K562 (cell line): Measurements from ENCODE around the gene MAP3K2. TPM values are rescaled to one million over a fixed set of nuclear protein-coding genes. Genes with fewer than 3 reads are reported as not detected.

ENCODE experiments used
- ATAC-seq: fragments of 200-7000 bp; cut with Tn5 transposase; 3 replicates; pipeline ENCODE4 v1.9.1; 2020; ENCODE audit warnings: moderate library complexity
- BruUV-seq: library from RNA; stranded (reverse); fragments of 400-500 nt; replicated peaks from 2 replicates; lab custom pipeline; 2021; lab: Mats Ljungman, UMichigan
- CTCF ChIA-PET: fragments of 300-600 bp; formaldehyde crosslinking; extraction: SDS; loops from one replicate; lab custom pipeline; 2021; ENCODE audit warnings: low intra/inter-chr PET ratio; lab: Yijun Ruan, JAX
- POLR2A ChIA-PET: fragments of 300-600, 350-650 bp; sonication (Branson Sonifier 250); formaldehyde crosslinking; extraction: SDS; loops from one replicate; lab custom pipeline; 2021; ENCODE audit warnings: antibody characterized with exemption, inconsistent platforms; lab: Yijun Ruan, JAX
- DNase-seq, 4 experiments: peaks; one replicate each; pipeline versions ENCODE4 v3.0.0 to v3.0.0-alpha.2; 2011 to 2018; ENCODE audit warnings: low spot score in 3 of 4, mixed read lengths in 3 of 4; ENCODE audit errors: extremely low read depth in 1 of 4
- FAIRE-seq: peaks from 2 replicates; lab custom pipeline; 2011; peaks lifted over from hg19 to GRCh38; lab: Jason Lieb, UNC
- H2AFZ ChIP-seq: 2 replicates; pipeline ENCODE4 v1.6.0; 2011; ENCODE audit warnings: low read depth, low read length, control low read depth, inconsistent platforms
- H3K27ac ChIP-seq: fragments of 200-600 bp; 3 replicates; pipeline ENCODE4 v1.8.0; 2011; ENCODE audit warnings: low read depth, mild to moderate bottlenecking, control low read depth, inconsistent platforms, low read length, moderate library complexity, mixed read lengths; ENCODE audit errors: extremely low read depth
- H3K27me3 ChIP-seq, 2 experiments: fragments of 300-600 bp in 1 of 2; 2 replicates in 1 of 2; 3 replicates in 1 of 2; pipeline versions ENCODE4 v1.6.0 to v1.8.0; 2011; ENCODE audit warnings: inconsistent platforms in 2 of 2, low read length in 2 of 2, mild to moderate bottlenecking in 1 of 2, mixed read lengths in 1 of 2, moderate library complexity in 1 of 2; ENCODE audit not compliant: control insufficient read depth in 2 of 2, insufficient read depth in 2 of 2
- H3K36me3 ChIP-seq: fragments of 300-600 bp; 3 replicates; pipeline ENCODE4 v1.8.0; 2011; ENCODE audit warnings: mild to moderate bottlenecking, low read length, inconsistent platforms; ENCODE audit not compliant: control insufficient read depth, insufficient read depth
- H3K4me1 ChIP-seq, 2 experiments: fragments of 200-600 bp in 1 of 2; replicated peaks in 1 of 2; 2 replicates in 1 of 2; 3 replicates in 1 of 2; pipeline versions ENCODE4 v1.5.1 to v1.8.0; 2011; ENCODE audit warnings: inconsistent platforms in 2 of 2, low read length in 2 of 2, mild to moderate bottlenecking in 1 of 2, mixed read lengths in 1 of 2, moderate library complexity in 1 of 2; ENCODE audit not compliant: control insufficient read depth in 2 of 2, insufficient read depth in 2 of 2
- H3K4me2 ChIP-seq: 2 replicates; pipeline ENCODE4 v1.6.1; 2011; ENCODE audit warnings: low read length, control low read depth, inconsistent platforms, mixed read lengths; ENCODE audit not compliant: insufficient read depth
- H3K4me3 ChIP-seq: fragments of 200-600 bp; sonication (generic), shearing (Covaris generic); 2 replicates; pipeline ENCODE4 v1.5.1; 2016; ENCODE audit warnings: control low read depth, inconsistent platforms
- H3K79me2 ChIP-seq: fragments of 200-600 bp; 3 replicates; pipeline ENCODE4 v1.8.0; 2011; ENCODE audit warnings: low read length, inconsistent platforms; ENCODE audit not compliant: control insufficient read depth, insufficient read depth
- H3K9ac ChIP-seq, 2 experiments: 2 replicates each; pipeline versions ENCODE4 v1.6.0 to v1.6.1; 2011; ENCODE audit warnings: low read depth in 2 of 2, low read length in 2 of 2, control low read depth in 1 of 2, inconsistent platforms in 1 of 2, mild to moderate bottlenecking in 1 of 2, mixed read lengths in 1 of 2; ENCODE audit not compliant: insufficient read depth in 1 of 2
- H3K9me1 ChIP-seq: one replicate; pipeline ENCODE4 v1.6.0; 2011; ENCODE audit warnings: inconsistent platforms, mild to moderate bottlenecking, low read length, moderate library complexity; ENCODE audit not compliant: control insufficient read depth, insufficient read depth
- H3K9me3 ChIP-seq: replicated peaks from 2 replicates; pipeline ENCODE4 v1.5.1; 2011; ENCODE audit warnings: low read depth, low read length, inconsistent platforms; ENCODE audit not compliant: control insufficient read depth, insufficient read depth
- H4K20me1 ChIP-seq: replicated peaks from 2 replicates; pipeline ENCODE4 v1.6.1; 2011; ENCODE audit warnings: low read length, inconsistent platforms, mixed read lengths; ENCODE audit not compliant: control insufficient read depth, insufficient read depth
- EHMT2 ChIP-seq: fragments of 450-650 bp; IDR thresholded peaks from 2 replicates; pipeline ENCODE4 v1.6.1; 2018; ENCODE audit warnings: antibody characterized with exemption
- FOXM1 ChIP-seq, 2 experiments: fragments of 450-650 bp in 1 of 2; sonication (generic) in 1 of 2; formaldehyde crosslinking in 1 of 2; IDR thresholded peaks; 2 replicates each; pipeline versions ENCODE4 v1.6.1 to v1.9.0; 2017 to 2022; ENCODE audit warnings: low read depth in 2 of 2, mild to moderate bottlenecking in 2 of 2, missing genetic modification reagents in 1 of 2, moderate library complexity in 1 of 2
- HDAC1 ChIP-seq, 2 experiments: fragments of 450-650 bp; IDR thresholded peaks; 2 replicates each; pipeline ENCODE4 v1.6.1; 2016 to 2017; ENCODE audit warnings: inconsistent platforms in 1 of 2, mild to moderate bottlenecking in 1 of 2, moderate library complexity in 1 of 2
- ILK ChIP-seq: fragments of 450-650 bp; IDR thresholded peaks from 2 replicates; pipeline ENCODE4 v1.6.1; 2016; ENCODE audit warnings: missing genetic modification characterization, low read depth, mild to moderate bottlenecking, missing compliant biosample characterization, moderate library complexity, borderline replicate concordance
- NEUROD1 ChIP-seq: fragments of 150-350 bp; IDR thresholded peaks from 2 replicates; pipeline ENCODE4 v1.6.1; 2014; ENCODE audit warnings: borderline replicate concordance, low read length, low read depth; ENCODE audit not compliant: partially characterized antibody
- RBBP5 ChIP-seq: fragments of 200-600 bp; sonication (generic); IDR thresholded peaks from 2 replicates; pipeline ENCODE4 v1.6.1; 2012; ENCODE audit warnings: borderline replicate concordance, mild to moderate bottlenecking, low read length, control low read depth, inconsistent platforms; ENCODE audit not compliant: insufficient read depth, poor library complexity, severe bottlenecking
- SIN3A ChIP-seq, 2 experiments: fragments of 150-350 bp in 1 of 2; IDR thresholded peaks; 2 replicates each; pipeline ENCODE4 v1.6.1; 2011 to 2016; ENCODE audit warnings: borderline replicate concordance in 2 of 2, low read depth in 2 of 2, low read length in 2 of 2, mild to moderate bottlenecking in 2 of 2, moderate library complexity in 2 of 2; ENCODE audit not compliant: control insufficient read depth in 1 of 2
- TARDBP ChIP-seq: fragments of 450-650 bp; IDR thresholded peaks from 2 replicates; pipeline ENCODE4 v1.6.1; 2016
- THRA ChIP-seq: fragments of 450-650 bp; IDR thresholded peaks from 2 replicates; pipeline ENCODE4 v1.6.1; 2017; ENCODE audit warnings: mild to moderate bottlenecking, moderate library complexity
- ZBED1 ChIP-seq: IDR thresholded peaks from 2 replicates; pipeline ENCODE4 v1.6.1; 2014
- ZBTB11 ChIP-seq, 3 experiments: fragments of 200-800 bp in 1 of 3; fragments of 250-450 bp in 1 of 3; fragments of 450-650 bp in 1 of 3; sonication (Bioruptor Pico) in 1 of 3; sonication (Bioruptor generic) in 1 of 3; formaldehyde crosslinking in 1 of 3; IDR thresholded peaks; 2 replicates each; pipeline versions ENCODE4 v1.6.1 to v1.8.0; 2016 to 2022; ENCODE audit warnings: mild to moderate bottlenecking in 2 of 3, missing genetic modification characterization in 2 of 3, missing compliant biosample characterization in 1 of 3, moderate library complexity in 1 of 3
- ZBTB9 ChIP-seq: fragments of 450-650 bp; formaldehyde crosslinking; IDR thresholded peaks from 2 replicates; pipeline ENCODE4 v1.4.0; 2020; ENCODE audit warnings: mild to moderate bottlenecking, moderate library complexity
- ZNF77 ChIP-seq: fragments of 250-450 bp; sonication (Bioruptor Pico); IDR thresholded peaks from 2 replicates; pipeline ENCODE4 v1.5.0; 2020
- WGBS: fragments of 100-300 bp; shearing (Covaris generic); methylation state at CpG from one replicate; pipeline ENCODE4 v1.1.6; 2016; ENCODE audit warnings: low coverage, mixed read lengths; ENCODE audit not compliant: insufficient coverage; ENCODE audit errors: missing lambda C conversion rate; 5-methylcytosine and 5-hydroxymethylcytosine counted together
- in situ Hi-C: fragments of 300-500 bp; cut with MboI; formaldehyde crosslinking; loops from 4 replicates; pipeline ENCODE4 v1.15.0; 2018; ENCODE audit warnings: inconsistent platforms, mixed read lengths
- intact Hi-C: fragments of 100-400 bp; cut with micrococcal nuclease; formaldehyde crosslinking; loops from 2 replicates; pipeline ENCODE4 v1.14.2; 2022
- polyA plus RNA-seq, 8 experiments: library from polyadenylated mRNA; depleted of rRNA in 4 of 8; stranded (reverse) in 5 of 8; unstranded in 3 of 8; fragments of >200 nt; fragmentation: Nextera tagmentation in 2 of 8; fragmentation: Illumina TruSeq in 1 of 8; extraction: Ambion mirVana in 2 of 8; extraction: Trizol in 1 of 8; gene quantifications; 2 replicates each; pipeline versions ENCODE4 v1.2.1 to v1.2.3, GENCODE V29; 2011 to 2014; ENCODE audit warnings: inconsistent platforms in 1 of 8, missing spikeins in 1 of 8
- total RNA-seq, 7 experiments: library from RNA; depleted of rRNA in 6 of 7; stranded (reverse); fragments of >200 nt in 6 of 7; fragmentation: Illumina TruSeq in 2 of 7; extraction: Trizol in 2 of 7; gene quantifications; 2 replicates each; pipeline versions ENCODE4 v1.2.1 to v1.2.3, GENCODE V29; 2011 to 2021; ENCODE audit warnings: low replicate concordance in 1 of 7

The MAP3K2 gene
- total and polyA plus RNA-seq, 9 of the 15 experiments (the other 6 are each of a cell fraction or from before 2014, with no cell fraction given): 1.2 to 14.2 (median 5.7) TPM

- ATAC-seq: peak; percentile 99
- peaks cover 44% of the 10 kb centered on the region for H3K36me3 ChIP-seq
- peak within 1 kb of the TSS; percentile 98 for H3K4me3 ChIP-seq
- in situ Hi-C loops (no loop called here), intact Hi-C loops (no loop called here)
- H4K20me1 ChIP-seq: no peaks in the 10 kb centered on the region
- POLR2A ChIA-PET: interaction anchor here (0.5 to 1.4 kb wide), 12 partner anchors 8 to 612 kb away, joined by 3 to 5 read pairs (median 4); no protein-coding TSS in a partner anchor
- H3K27me3 ChIP-seq: no peaks in the 10 kb centered on the region
- peak; percentile 91 to 92 (median 91) for DNase-seq
- FAIRE-seq: peak; percentile 86
- no peaks in the 10 kb centered on the region for H3K9me3 ChIP-seq
- H3K4me1 ChIP-seq: peaks cover 8 to 9% of the 10 kb centered on the region in 2 experiments; a peak in 4 of 5 replicates
- peak within 1 kb of the TSS; percentile 98 for H2AFZ ChIP-seq
- no TSS peak for BruUV-seq
- peak within 1 kb of the TSS; percentile 89 to 98 for H3K9ac ChIP-seq
- peak within 1 kb of the TSS; percentile 79 for H3K27ac ChIP-seq
- no peaks in the 10 kb centered on the region for H3K9me1 ChIP-seq
- H3K4me2 ChIP-seq: peak within 1 kb of the TSS; percentile 85
- WGBS: 1% methylated on average over 47 of the region's 55 CpGs
- peaks cover 25% of the 10 kb centered on the region for H3K79me2 ChIP-seq
- CTCF ChIA-PET: no interaction called here
- no peak for TF ChIP-seq THRA
- TF ChIP-seq RBBP5: peak; percentile 99
- no peak for TF ChIP-seq ILK (tag)
- peak; percentile 61; the same call in 1 of the 2 replicates for TF ChIP-seq ZBED1
- 0 out of 2 replicates have a peak, but pooled peaks have one; percentile 19 for TF ChIP-seq ZBTB9 (CRISPR knock-in tag)
- peak in 1 of 2 experiments; percentile 77; a peak in 1 of 4 replicates for TF ChIP-seq HDAC1 (IDR thresholded peaks at IDR 0.05)
- no peak for TF ChIP-seq TARDBP
- no peak for TF ChIP-seq ZNF77 (CRISPR knock-in tag)
- TF ChIP-seq FOXM1 (IDR thresholded peaks at IDR 0.05; ENCODE audit: low read depth): no peak
- TF ChIP-seq FOXM1 (CRISPR knock-in tag; IDR thresholded peaks at IDR 0.05; ENCODE audit: low read depth): 0 out of 2 replicates have a peak, but pooled peaks have one; percentile 59
- TF ChIP-seq SIN3A (IDR thresholded peaks at IDR 0.05; ENCODE audit: borderline replicate concordance in 2 of 2, control insufficient read depth in 1 of 2, low read depth in 2 of 2, low read length in 2 of 2): peak in 1 of 2 experiments; percentile 60; a peak in 1 of 4 replicates
- TF ChIP-seq NEUROD1: peak; percentile 29
- no peak for TF ChIP-seq EHMT2
- peak in 1 of 3 experiments; percentile 73; a peak in 2 of 6 replicates for TF ChIP-seq ZBTB11 (CRISPR knock-in tag; IDR thresholded peaks at IDR 0.05)
Observed at GRCh38 chr2:127293748-127294562, 93.8 kb downstream of the MAP3K2 start, which contains the start of gene ERCC3. Gene ERCC3 (minus strand): TSS chr2:127294144. CDS start chr2:127294081, 63 bp downstream.
